GM10248 (cell line): ENCODE data around the gene TBC1D17.

Experiments
- CTCF ChIA-PET: fragments of 300-600 bp; sonication (Branson Sonifier 250); formaldehyde crosslinking; extraction: SDS; loops from one replicate; lab custom pipeline; 2021; ENCODE audit warnings: antibody characterized with exemption; lab: Yijun Ruan, JAX
- POLR2A ChIA-PET: fragments of 350-650 bp; sonication (Branson Sonifier 250); formaldehyde crosslinking; extraction: SDS; loops from one replicate; lab custom pipeline; 2020; ENCODE audit warnings: antibody characterized with exemption; lab: Yijun Ruan, JAX
- DNase-seq: peaks from one replicate; pipeline ENCODE4 v3.0.0; 2012; ENCODE audit errors: extremely low spot score
- CTCF ChIP-seq: IDR thresholded peaks from 2 replicates; pipeline ENCODE4 v1.5.1; 2012; ENCODE audit warnings: mild to moderate bottlenecking, low read depth; ENCODE audit errors: extremely low read depth, missing control alignments, control extremely low read depth

TBC1D17 gene

GRCh38 chr19:49877020-49877878, at the start of gene TBC1D17, which contains the start of gene AKT1S1:
TSS of gene TBC1D17 (plus strand) at chr19:49877702. CDS start at chr19:49877724, 22 bp downstream.
TSS of gene AKT1S1 (minus strand) at chr19:49877355. CDS start at chr19:49873295, 4,060 bp downstream.
- CTCF ChIA-PET, result interaction anchor here (0.8 to 1.2 kb wide), 3 partner anchors 13 to 64 kb away, joined by 3 to 4 read pairs (median 3); partner anchors contain the start of gene FUZ

GRCh38 chr19:49829200-49829599, 48.3 kb upstream of the TBC1D17 start:
- DNase-seq, result no peak
- ChIA-PET CTCF (no interaction called here), POLR2A (no interaction called here)
- TF ChIP-seq CTCF, result no peak

More at GRCh38 chr19:49877020-49877878, at the start of gene TBC1D17, which contains the start of gene AKT1S1:
- POLR2A ChIA-PET, result interaction anchor here (0.6 to 1.5 kb wide), 7 partner anchors 11 to 111 kb away, joined by 3 to 11 read pairs (median 3); partner anchors contain the start of genes AP2A1, ATF5 and NUP62
- TF ChIP-seq CTCF, result no peak
- DNase-seq, result peak; percentile 95

GRCh38 chr19:49829721-49830120, 47.8 kb upstream of the TBC1D17 start:
- DNase-seq, result no peak
- POLR2A ChIA-PET, result no interaction called here
- CTCF ChIA-PET, result no interaction called here
- TF ChIP-seq CTCF, result no peak

- TF ChIP-seq CTCF, result no peak
- CTCF ChIA-PET, result no interaction called here
- POLR2A ChIA-PET, result no interaction called here
- no peak for DNase-seq
Observed at GRCh38 chr19:49830766-49831165, 46.7 kb upstream of the TBC1D17 start.

GRCh38 chr19:49831592-49831991, 45.9 kb upstream of the TBC1D17 start:
- no peak for DNase-seq
- POLR2A ChIA-PET, result no interaction called here
- CTCF ChIA-PET, result no interaction called here
- TF ChIP-seq CTCF, result no peak

GRCh38 chr19:49832556-49832955, 44.9 kb upstream of the TBC1D17 start:
- CTCF ChIA-PET, result no interaction called here
- TF ChIP-seq CTCF, result no peak
- POLR2A ChIA-PET, result no interaction called here
- no peak for DNase-seq
